ENCODE results near the gene ARHGAP18.

The ARHGAP18 gene

GRCh38 chr6:129634411-129635230 lies 75.4 kb downstream of the ARHGAP18 start:
- TF ChIP-seq CEBPB (IDR thresholded peaks at IDR 0.05) (no peak), EGR1 (IDR thresholded peaks at IDR 0.05) (no peak), MAX (IDR thresholded peaks at IDR 0.05) (no peak), USF1 (IDR thresholded peaks at IDR 0.05) (no peak), TCF12 (IDR thresholded peaks at IDR 0.05; ENCODE audit: low read depth) (no peak), EP300 (IDR thresholded peaks at IDR 0.05; ENCODE audit: borderline replicate concordance) (no peak), YY1 (IDR thresholded peaks at IDR 0.05; ENCODE audit: low read depth) (no peak), TEAD4 (IDR thresholded peaks at IDR 0.05) (no peak), ZBTB7A (IDR thresholded peaks at IDR 0.05; ENCODE audit: low read depth) (no peak), RAD21 (IDR thresholded peaks at IDR 0.05; ENCODE audit: low read depth) (no peak), REST (IDR thresholded peaks at IDR 0.05; ENCODE audit: low read depth) (no peak), TAF1 (IDR thresholded peaks at IDR 0.05; ENCODE audit: low read depth) (no peak), CREB1 (IDR thresholded peaks at IDR 0.05; ENCODE audit: low read depth) (no peak), FOXM1 (IDR thresholded peaks at IDR 0.05; ENCODE audit: borderline replicate concordance, low read depth) (no peak), NFIC (IDR thresholded peaks at IDR 0.05) (no peak)

- TF ChIP-seq CEBPB (IDR thresholded peaks at IDR 0.05) (no peak), NFIC (IDR thresholded peaks at IDR 0.05) (no peak), REST (IDR thresholded peaks at IDR 0.05; ENCODE audit: low read depth) (no peak), CREB1 (IDR thresholded peaks at IDR 0.05; ENCODE audit: low read depth) (no peak), TCF12 (IDR thresholded peaks at IDR 0.05; ENCODE audit: low read depth) (no peak), ZBTB7A (IDR thresholded peaks at IDR 0.05; ENCODE audit: low read depth) (no peak), EGR1 (IDR thresholded peaks at IDR 0.05) (no peak), RAD21 (IDR thresholded peaks at IDR 0.05; ENCODE audit: low read depth) (no peak), USF1 (IDR thresholded peaks at IDR 0.05) (no peak), TEAD4 (IDR thresholded peaks at IDR 0.05) (no peak), TAF1 (IDR thresholded peaks at IDR 0.05; ENCODE audit: low read depth) (no peak), FOXM1 (IDR thresholded peaks at IDR 0.05; ENCODE audit: borderline replicate concordance, low read depth) (no peak), YY1 (IDR thresholded peaks at IDR 0.05; ENCODE audit: low read depth) (no peak), EP300 (IDR thresholded peaks at IDR 0.05; ENCODE audit: borderline replicate concordance) (no peak), MAX (IDR thresholded peaks at IDR 0.05) (no peak)
Measured at GRCh38 chr6:129633529-129633928, 76.4 kb downstream of the ARHGAP18 start.

GRCh38 chr6:129632172-129632613 lies 77.8 kb downstream of the ARHGAP18 start:
- TF ChIP-seq RAD21 (IDR thresholded peaks at IDR 0.05; ENCODE audit: low read depth), result no peak
- no peak for TF ChIP-seq FOXM1 (IDR thresholded peaks at IDR 0.05; ENCODE audit: borderline replicate concordance, low read depth)
- no peak for TF ChIP-seq USF1 (IDR thresholded peaks at IDR 0.05)
- TF ChIP-seq NFIC (IDR thresholded peaks at IDR 0.05), result no peak
- TF ChIP-seq YY1 (IDR thresholded peaks at IDR 0.05; ENCODE audit: low read depth), result no peak
- TF ChIP-seq EGR1 (IDR thresholded peaks at IDR 0.05), result no peak
- TF ChIP-seq TAF1 (IDR thresholded peaks at IDR 0.05; ENCODE audit: low read depth), result no peak
- no peak for TF ChIP-seq TEAD4 (IDR thresholded peaks at IDR 0.05)
- no peak for TF ChIP-seq ZBTB7A (IDR thresholded peaks at IDR 0.05; ENCODE audit: low read depth)

- TF ChIP-seq USF1 (IDR thresholded peaks at IDR 0.05), result no peak
- no peak for TF ChIP-seq CEBPB (IDR thresholded peaks at IDR 0.05)
- TF ChIP-seq MAX (IDR thresholded peaks at IDR 0.05), result no peak
- no peak for TF ChIP-seq TEAD4 (IDR thresholded peaks at IDR 0.05)
- no peak for TF ChIP-seq TCF12 (IDR thresholded peaks at IDR 0.05; ENCODE audit: low read depth)
- TF ChIP-seq YY1 (IDR thresholded peaks at IDR 0.05; ENCODE audit: low read depth), result no peak
- no peak for TF ChIP-seq ZBTB7A (IDR thresholded peaks at IDR 0.05; ENCODE audit: low read depth)
- no peak for TF ChIP-seq CREB1 (IDR thresholded peaks at IDR 0.05; ENCODE audit: low read depth)
- no peak for TF ChIP-seq EGR1 (IDR thresholded peaks at IDR 0.05)
- no peak for TF ChIP-seq FOXM1 (IDR thresholded peaks at IDR 0.05; ENCODE audit: borderline replicate concordance, low read depth)
- TF ChIP-seq NFIC (IDR thresholded peaks at IDR 0.05), result no peak
- TF ChIP-seq EP300 (IDR thresholded peaks at IDR 0.05; ENCODE audit: borderline replicate concordance), result no peak
- no peak for TF ChIP-seq RAD21 (IDR thresholded peaks at IDR 0.05; ENCODE audit: low read depth)
- no peak for TF ChIP-seq TAF1 (IDR thresholded peaks at IDR 0.05; ENCODE audit: low read depth)
- TF ChIP-seq REST (IDR thresholded peaks at IDR 0.05; ENCODE audit: low read depth), result no peak
Measured at GRCh38 chr6:129631070-129631469, 78.9 kb downstream of the ARHGAP18 start.
